ACC112 (cell line): ENCODE measurements around the gene OR13D1.
"Not testable (repeated sequence)": the region's sequence is repeated elsewhere in the genome, so short reads cannot be mapped to it uniquely, and the experiment has no call there.

Experiments
- H2AFZ ChIP-seq: fragments of 200-600 bp; sonication (generic); one replicate; pipeline ENCODE4 v1.6.0; 2017; ENCODE audit warnings: antibody characterized with exemption, low read length; ENCODE audit not compliant: unreplicated experiment
- H3K27ac ChIP-seq: fragments of 200-600 bp; sonication (generic); 2 replicates; pipeline ENCODE4 v1.5.1; 2014; ENCODE audit warnings: low read depth, mild to moderate bottlenecking, antibody characterized with exemption, low read length, moderate library complexity
- H3K27me3 ChIP-seq: fragments of 200-600 bp; sonication (generic); 2 replicates; pipeline ENCODE4 v1.6.1; 2014; ENCODE audit warnings: mild to moderate bottlenecking, antibody characterized with exemption, low read length, moderate library complexity, mixed read lengths; ENCODE audit not compliant: insufficient read depth
- H3K36me3 ChIP-seq: fragments of 200-600 bp; sonication (generic); 2 replicates; pipeline ENCODE4 v1.6.1; 2016; ENCODE audit warnings: mild to moderate bottlenecking, antibody characterized with exemption, low read length, moderate library complexity, mixed read lengths; ENCODE audit not compliant: insufficient read depth
- H3K4me1 ChIP-seq: fragments of 200-600 bp; sonication (generic); one replicate; pipeline ENCODE4 v1.6.1; 2016; ENCODE audit warnings: low read length, mixed read lengths; ENCODE audit not compliant: insufficient read depth, unreplicated experiment, control insufficient read depth
- H3K4me3 ChIP-seq: fragments of 200-600 bp; sonication (generic); 2 replicates; pipeline ENCODE4 v1.5.1; 2014; ENCODE audit warnings: mild to moderate bottlenecking, low read depth, low read length
- H3K79me2 ChIP-seq: fragments of 200-600 bp; sonication (generic); one replicate; pipeline ENCODE4 v1.6.0; 2016; ENCODE audit warnings: low read length; ENCODE audit not compliant: control insufficient read depth, unreplicated experiment, insufficient read depth

The OR13D1 gene

GRCh38 chr9:104694218-104694617 lies at the start of gene OR13D1:
TSS of gene OR13D1 (plus strand) at chr9:104694518. CDS start at chr9:104694518, 0 bp downstream.
- Histone ChIP-seq H3K79me2 (no peaks in the 10 kb centered on the region), H3K4me3 (no peak within 1 kb of the TSS), H3K4me1 (no peaks in the 10 kb centered on the region), H3K27ac (no peak within 1 kb of the TSS), H2AFZ (no peak within 1 kb of the TSS), H3K36me3 (no peaks in the 10 kb centered on the region), H3K27me3 (no peaks in the 10 kb centered on the region)

GRCh38 chr9:104658496-104659195 lies 35.7 kb upstream of the OR13D1 start:
- Histone ChIP-seq H3K27me3 (peaks cover 34% of the 10 kb centered on the region), H3K27ac (no peak overlapping the region), H3K4me1 (no peaks in the 10 kb centered on the region), H2AFZ (no peak overlapping the region), H3K36me3 (no peaks in the 10 kb centered on the region), H3K4me3 (no peak overlapping the region), H3K79me2 (no peaks in the 10 kb centered on the region)

- H3K4me1 ChIP-seq: no peaks in the 10 kb centered on the region
- no peaks in the 10 kb centered on the region for H3K79me2 ChIP-seq
- no peaks in the 10 kb centered on the region for H3K36me3 ChIP-seq
- H3K27me3 ChIP-seq: peaks cover 8% of the 10 kb centered on the region
- H2AFZ ChIP-seq: no peak overlapping the region
- H3K4me3 ChIP-seq: no peak overlapping the region
- no peak overlapping the region for H3K27ac ChIP-seq
Measured at GRCh38 chr9:104675611-104676010, 18.7 kb upstream of the OR13D1 start.

GRCh38 chr9:104682642-104683041 lies 11.7 kb upstream of the OR13D1 start:
- H3K4me1 ChIP-seq: no peaks in the 10 kb centered on the region
- H3K27me3 ChIP-seq: peaks cover 8% of the 10 kb centered on the region
- H3K27ac ChIP-seq: no peak overlapping the region
- H3K4me3 ChIP-seq: no peak overlapping the region
- H3K36me3 ChIP-seq: no peaks in the 10 kb centered on the region
- no peaks in the 10 kb centered on the region for H3K79me2 ChIP-seq
- no peak overlapping the region for H2AFZ ChIP-seq

- Histone ChIP-seq H3K4me3 (no peak overlapping the region), H3K79me2 (no peaks in the 10 kb centered on the region), H3K36me3 (no peaks in the 10 kb centered on the region), H3K27me3 (no peaks in the 10 kb centered on the region), H3K4me1 (no peaks in the 10 kb centered on the region), H2AFZ (no peak overlapping the region), H3K27ac (no peak overlapping the region)
Measured at GRCh38 chr9:104686081-104686480, 8.2 kb upstream of the OR13D1 start.

- Histone ChIP-seq H3K4me3 (no peak overlapping the region), H3K4me1 (no peaks in the 10 kb centered on the region), H3K27ac (no peak overlapping the region), H3K79me2 (no peaks in the 10 kb centered on the region), H3K36me3 (no peaks in the 10 kb centered on the region), H3K27me3 (no peaks in the 10 kb centered on the region), H2AFZ (no peak overlapping the region)
Measured at GRCh38 chr9:104700306-104700705, 6.0 kb downstream of the OR13D1 start.

- not testable (repeated sequence) for H3K27me3 ChIP-seq, H3K4me1 ChIP-seq, H3K4me3 ChIP-seq, H2AFZ ChIP-seq, H3K27ac ChIP-seq, H3K36me3 ChIP-seq, H3K79me2 ChIP-seq
Measured at GRCh38 chr9:104708737-104709136, 14.4 kb downstream of the OR13D1 start.

GRCh38 chr9:104711604-104712003 lies 17.3 kb downstream of the OR13D1 start:
- Histone ChIP-seq H3K27ac (no peak overlapping the region), H3K36me3 (no peaks in the 10 kb centered on the region), H3K4me1 (no peaks in the 10 kb centered on the region), H3K4me3 (no peak overlapping the region), H3K79me2 (no peaks in the 10 kb centered on the region), H2AFZ (no peak overlapping the region), H3K27me3 (no peaks in the 10 kb centered on the region)

GRCh38 chr9:104725014-104725413 lies 30.7 kb downstream of the OR13D1 start:
- no peak overlapping the region for H3K27ac ChIP-seq
- H3K4me3 ChIP-seq: no peak overlapping the region
- no peaks in the 10 kb centered on the region for H3K27me3 ChIP-seq
- no peaks in the 10 kb centered on the region for H3K79me2 ChIP-seq
- no peaks in the 10 kb centered on the region for H3K4me1 ChIP-seq
- H3K36me3 ChIP-seq: no peaks in the 10 kb centered on the region
- no peak overlapping the region for H2AFZ ChIP-seq

GRCh38 chr9:104738452-104738851 lies 44.1 kb downstream of the OR13D1 start:
- Histone ChIP-seq H3K27me3 (no peaks in the 10 kb centered on the region), H2AFZ (no peak overlapping the region), H3K4me1 (peaks cover 10% of the 10 kb centered on the region), H3K27ac (no peak overlapping the region), H3K36me3 (no peaks in the 10 kb centered on the region), H3K79me2 (no peaks in the 10 kb centered on the region), H3K4me3 (no peak overlapping the region)

- Histone ChIP-seq H3K4me1 (peaks cover 10% of the 10 kb centered on the region), H3K27ac (peak overlapping the region; percentile 70), H3K36me3 (no peaks in the 10 kb centered on the region), H3K4me3 (peak overlapping the region; percentile 12), H2AFZ (peak overlapping the region; percentile 74), H3K79me2 (no peaks in the 10 kb centered on the region), H3K27me3 (no peaks in the 10 kb centered on the region)
Measured at GRCh38 chr9:104740621-104741020, 46.3 kb downstream of the OR13D1 start.
